ENCODE results near the gene MARS2.

DNA sequence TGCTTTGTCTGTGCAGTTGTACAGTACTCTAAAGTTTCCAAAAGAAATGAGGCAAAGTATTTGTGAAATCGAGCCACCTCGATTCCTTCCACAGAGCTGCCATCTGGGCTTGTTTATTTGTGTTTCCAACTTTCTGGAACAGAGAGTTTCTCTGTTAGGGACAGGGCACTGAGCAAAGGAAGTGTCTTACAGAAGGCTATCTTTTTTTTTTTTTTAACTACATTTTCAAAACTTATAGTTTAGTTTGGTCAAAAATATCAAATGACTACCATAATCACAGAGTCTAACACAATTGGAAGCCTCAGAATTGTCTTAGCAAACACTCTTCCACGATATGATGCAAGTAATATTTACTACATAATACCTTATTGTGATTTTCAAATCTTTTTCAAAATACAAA, 30.6 kb upstream of the MARS2 start:
- TF ChIP-seq POLR2AphosphoS5 (IDR thresholded peaks at IDR 0.05; ENCODE audit: low read depth, low read length) (no peak), RAD21 (IDR thresholded peaks at IDR 0.05; ENCODE audit: low read length) (no peak), RFX5 (IDR thresholded peaks at IDR 0.05; ENCODE audit: low read length) (no peak), RXRA (IDR thresholded peaks at IDR 0.05; ENCODE audit: borderline replicate concordance, low read depth) (no peak), TAF1 (IDR thresholded peaks at IDR 0.05; ENCODE audit: borderline replicate concordance, low read depth, low read length) (no peak), CHD2 (IDR thresholded peaks at IDR 0.05; ENCODE audit: low read length, partially characterized antibody) (no peak), EZH2phosphoT487 (IDR thresholded peaks at IDR 0.05; ENCODE audit: borderline replicate concordance, low read depth) (no peak)
- TF ChIP-seq, protein P1, sequence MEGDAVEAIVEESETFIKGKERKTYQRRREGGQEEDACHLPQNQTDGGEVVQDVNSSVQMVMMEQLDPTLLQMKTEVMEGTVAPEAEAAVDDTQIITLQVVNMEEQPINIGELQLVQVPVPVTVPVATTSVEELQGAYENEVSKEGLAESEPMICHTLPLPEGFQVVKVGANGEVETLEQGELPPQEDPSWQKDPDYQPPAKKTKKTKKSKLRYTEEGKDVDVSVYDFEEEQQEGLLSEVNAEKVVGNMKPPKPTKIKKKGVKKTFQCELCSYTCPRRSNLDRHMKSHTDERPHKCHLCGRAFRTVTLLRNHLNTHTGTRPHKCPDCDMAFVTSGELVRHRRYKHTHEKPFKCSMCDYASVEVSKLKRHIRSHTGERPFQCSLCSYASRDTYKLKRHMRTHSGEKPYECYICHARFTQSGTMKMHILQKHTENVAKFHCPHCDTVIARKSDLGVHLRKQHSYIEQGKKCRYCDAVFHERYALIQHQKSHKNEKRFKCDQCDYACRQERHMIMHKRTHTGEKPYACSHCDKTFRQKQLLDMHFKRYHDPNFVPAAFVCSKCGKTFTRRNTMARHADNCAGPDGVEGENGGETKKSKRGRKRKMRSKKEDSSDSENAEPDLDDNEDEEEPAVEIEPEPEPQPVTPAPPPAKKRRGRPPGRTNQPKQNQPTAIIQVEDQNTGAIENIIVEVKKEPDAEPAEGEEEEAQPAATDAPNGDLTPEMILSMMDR (IDR thresholded peaks at IDR 0.05) = no peak
- TF ChIP-seq, protein P2, sequence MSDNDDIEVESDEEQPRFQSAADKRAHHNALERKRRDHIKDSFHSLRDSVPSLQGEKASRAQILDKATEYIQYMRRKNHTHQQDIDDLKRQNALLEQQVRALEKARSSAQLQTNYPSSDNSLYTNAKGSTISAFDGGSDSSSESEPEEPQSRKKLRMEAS (IDR thresholded peaks at IDR 0.05; ENCODE audit: low read depth) = no peak
- TF ChIP-seq, protein P3, sequence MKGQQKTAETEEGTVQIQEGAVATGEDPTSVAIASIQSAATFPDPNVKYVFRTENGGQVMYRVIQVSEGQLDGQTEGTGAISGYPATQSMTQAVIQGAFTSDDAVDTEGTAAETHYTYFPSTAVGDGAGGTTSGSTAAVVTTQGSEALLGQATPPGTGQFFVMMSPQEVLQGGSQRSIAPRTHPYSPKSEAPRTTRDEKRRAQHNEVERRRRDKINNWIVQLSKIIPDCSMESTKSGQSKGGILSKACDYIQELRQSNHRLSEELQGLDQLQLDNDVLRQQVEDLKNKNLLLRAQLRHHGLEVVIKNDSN (IDR thresholded peaks at IDR 0.05; ENCODE audit: borderline replicate concordance, low read depth) = no peak
- TF ChIP-seq, protein P4, sequence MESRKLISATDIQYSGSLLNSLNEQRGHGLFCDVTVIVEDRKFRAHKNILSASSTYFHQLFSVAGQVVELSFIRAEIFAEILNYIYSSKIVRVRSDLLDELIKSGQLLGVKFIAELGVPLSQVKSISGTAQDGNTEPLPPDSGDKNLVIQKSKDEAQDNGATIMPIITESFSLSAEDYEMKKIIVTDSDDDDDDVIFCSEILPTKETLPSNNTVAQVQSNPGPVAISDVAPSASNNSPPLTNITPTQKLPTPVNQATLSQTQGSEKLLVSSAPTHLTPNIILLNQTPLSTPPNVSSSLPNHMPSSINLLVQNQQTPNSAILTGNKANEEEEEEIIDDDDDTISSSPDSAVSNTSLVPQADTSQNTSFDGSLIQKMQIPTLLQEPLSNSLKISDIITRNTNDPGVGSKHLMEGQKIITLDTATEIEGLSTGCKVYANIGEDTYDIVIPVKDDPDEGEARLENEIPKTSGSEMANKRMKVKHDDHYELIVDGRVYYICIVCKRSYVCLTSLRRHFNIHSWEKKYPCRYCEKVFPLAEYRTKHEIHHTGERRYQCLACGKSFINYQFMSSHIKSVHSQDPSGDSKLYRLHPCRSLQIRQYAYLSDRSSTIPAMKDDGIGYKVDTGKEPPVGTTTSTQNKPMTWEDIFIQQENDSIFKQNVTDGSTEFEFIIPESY (IDR thresholded peaks at IDR 0.05; ENCODE audit: borderline replicate concordance, low read depth) = no peak

Data from SK-N-SH (cell line).